DOHH2 (cell line): ENCODE data around the gene KRTAP12-4.

Source experiments
- H3F3A ChIP-seq: fragments of 200-600 bp; sonication (generic), shearing (Covaris generic); 2 replicates; pipeline ENCODE4 v1.6.0; 2016; ENCODE audit warnings: antibody characterized with exemption, mild to moderate bottlenecking; ENCODE audit not compliant: control insufficient read depth, insufficient read depth
- H3K27ac ChIP-seq: fragments of 200-600 bp; sonication (generic); 2 replicates; pipeline ENCODE4 v1.5.1; 2014; ENCODE audit warnings: low read depth, mild to moderate bottlenecking, low read length, moderate library complexity
- H3K27me3 ChIP-seq: fragments of 200-600 bp; sonication (generic); 2 replicates; pipeline ENCODE4 v1.6.1; 2014; ENCODE audit warnings: mild to moderate bottlenecking, low read length, mixed read lengths; ENCODE audit not compliant: control insufficient read depth
- H3K36me3 ChIP-seq: fragments of 200-600 bp; sonication (generic); 2 replicates; pipeline ENCODE4 v1.6.1; 2014; ENCODE audit warnings: mild to moderate bottlenecking, low read length, moderate library complexity, mixed read lengths; ENCODE audit not compliant: control insufficient read depth
- H3K4me1 ChIP-seq: fragments of 200-600 bp; sonication (generic); 2 replicates; pipeline ENCODE4 v1.6.1; 2014; ENCODE audit warnings: mild to moderate bottlenecking, low read length, mixed read lengths; ENCODE audit not compliant: control insufficient read depth
- H3K4me2 ChIP-seq: fragments of 200-600 bp; sonication (generic); 2 replicates; pipeline ENCODE4 v1.6.0; 2014; ENCODE audit warnings: mild to moderate bottlenecking, low read length, moderate library complexity
- H3K4me3 ChIP-seq: fragments of 200-600 bp; sonication (generic); 2 replicates; pipeline ENCODE4 v1.5.1; 2014; ENCODE audit warnings: mild to moderate bottlenecking, low read length, mixed read lengths
- H3K79me2 ChIP-seq: fragments of 200-600 bp; sonication (generic); 2 replicates; pipeline ENCODE4 v1.6.1; 2014; ENCODE audit warnings: mild to moderate bottlenecking, low read length, mixed read lengths; ENCODE audit not compliant: control insufficient read depth
- H3K9me2 ChIP-seq: fragments of 200-600 bp; sonication (generic); replicated peaks from 2 replicates; pipeline ENCODE4 v1.6.1; 2014; ENCODE audit warnings: mild to moderate bottlenecking, low read length, mixed read lengths; ENCODE audit not compliant: control insufficient read depth
- H3K9me3 ChIP-seq: fragments of 200-600 bp; sonication (generic); 2 replicates; pipeline ENCODE4 v1.6.1; 2014; ENCODE audit warnings: antibody characterized with exemption, low read length, mixed read lengths; ENCODE audit not compliant: control insufficient read depth, insufficient read depth
- H4K20me1 ChIP-seq: fragments of 200-600 bp; sonication (generic); 2 replicates; pipeline ENCODE4 v1.6.0; 2014; ENCODE audit warnings: low read depth, mild to moderate bottlenecking, antibody characterized with exemption, low read length, moderate library complexity; ENCODE audit not compliant: control insufficient read depth, insufficient read depth
- EZH2phosphoT487 ChIP-seq: fragments of 200-600 bp; sonication (generic); IDR thresholded peaks from 2 replicates; pipeline ENCODE4 v1.6.1; 2017; ENCODE audit warnings: borderline replicate concordance, mild to moderate bottlenecking, antibody characterized with exemption, low read length, moderate library complexity, mixed read lengths
- TF ChIP-seq, protein P1 (sequence below): fragments of 200-600 bp; sonication (generic); IDR thresholded peaks from one replicate; pipeline ENCODE4 v1.5.1; 2014; ENCODE audit warnings: antibody characterized with exemption, mild to moderate bottlenecking, low read depth, low read length; ENCODE audit not compliant: poor library complexity, severe bottlenecking

KRTAP12-4 gene

DNA sequence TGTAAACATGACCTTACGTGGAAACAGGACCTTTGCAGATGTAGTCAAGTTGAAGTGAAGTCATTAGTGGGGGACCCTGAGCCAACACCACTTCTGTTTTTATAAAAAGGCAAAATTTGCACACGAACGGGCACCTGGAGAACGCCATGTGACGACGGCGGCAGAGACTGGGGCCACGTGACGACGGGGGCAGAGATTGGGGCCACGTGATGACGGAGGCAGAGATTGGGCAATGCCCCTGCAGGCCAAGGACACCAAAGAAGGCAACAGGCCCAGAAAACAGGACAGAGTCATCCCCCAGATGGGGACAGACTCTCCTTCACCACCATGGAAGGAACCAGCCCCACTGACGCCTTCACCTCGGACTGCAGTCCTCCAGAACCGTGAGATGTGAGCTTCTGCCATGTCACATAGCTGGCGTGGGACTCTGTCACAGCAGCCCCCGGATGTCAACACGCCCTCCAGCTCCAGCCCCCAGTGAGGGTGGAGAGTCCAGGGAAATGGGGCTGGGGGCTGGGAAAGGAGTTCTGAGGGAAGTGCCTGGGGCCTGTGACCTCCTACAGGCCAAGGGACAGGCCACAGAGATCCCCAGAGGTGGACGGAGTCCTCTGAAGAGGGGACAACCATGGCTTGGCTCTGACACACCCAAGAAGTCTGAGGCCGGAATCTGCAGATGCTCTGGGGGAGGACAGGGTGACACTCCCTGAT lies 4.0 kb downstream of the KRTAP12-4 start:
- no peaks in the 10 kb centered on the region for H4K20me1 ChIP-seq
- H3K4me1 ChIP-seq: no peaks in the 10 kb centered on the region
- H3K79me2 ChIP-seq: no peaks in the 10 kb centered on the region
- TF ChIP-seq, protein P1, sequence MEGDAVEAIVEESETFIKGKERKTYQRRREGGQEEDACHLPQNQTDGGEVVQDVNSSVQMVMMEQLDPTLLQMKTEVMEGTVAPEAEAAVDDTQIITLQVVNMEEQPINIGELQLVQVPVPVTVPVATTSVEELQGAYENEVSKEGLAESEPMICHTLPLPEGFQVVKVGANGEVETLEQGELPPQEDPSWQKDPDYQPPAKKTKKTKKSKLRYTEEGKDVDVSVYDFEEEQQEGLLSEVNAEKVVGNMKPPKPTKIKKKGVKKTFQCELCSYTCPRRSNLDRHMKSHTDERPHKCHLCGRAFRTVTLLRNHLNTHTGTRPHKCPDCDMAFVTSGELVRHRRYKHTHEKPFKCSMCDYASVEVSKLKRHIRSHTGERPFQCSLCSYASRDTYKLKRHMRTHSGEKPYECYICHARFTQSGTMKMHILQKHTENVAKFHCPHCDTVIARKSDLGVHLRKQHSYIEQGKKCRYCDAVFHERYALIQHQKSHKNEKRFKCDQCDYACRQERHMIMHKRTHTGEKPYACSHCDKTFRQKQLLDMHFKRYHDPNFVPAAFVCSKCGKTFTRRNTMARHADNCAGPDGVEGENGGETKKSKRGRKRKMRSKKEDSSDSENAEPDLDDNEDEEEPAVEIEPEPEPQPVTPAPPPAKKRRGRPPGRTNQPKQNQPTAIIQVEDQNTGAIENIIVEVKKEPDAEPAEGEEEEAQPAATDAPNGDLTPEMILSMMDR: no peak
- no peak for TF ChIP-seq EZH2phosphoT487
- no peaks in the 10 kb centered on the region for H3K9me2 ChIP-seq
- no peak overlapping the region for H3K4me3 ChIP-seq
- no peak overlapping the region for H3K27ac ChIP-seq
- no peaks in the 10 kb centered on the region for H3K36me3 ChIP-seq
- H3K27me3 ChIP-seq: no peaks in the 10 kb centered on the region
- no peak overlapping the region for H3K4me2 ChIP-seq
- no peaks in the 10 kb centered on the region for H3K9me3 ChIP-seq
- H3F3A ChIP-seq: no peaks in the 10 kb centered on the region

DNA sequence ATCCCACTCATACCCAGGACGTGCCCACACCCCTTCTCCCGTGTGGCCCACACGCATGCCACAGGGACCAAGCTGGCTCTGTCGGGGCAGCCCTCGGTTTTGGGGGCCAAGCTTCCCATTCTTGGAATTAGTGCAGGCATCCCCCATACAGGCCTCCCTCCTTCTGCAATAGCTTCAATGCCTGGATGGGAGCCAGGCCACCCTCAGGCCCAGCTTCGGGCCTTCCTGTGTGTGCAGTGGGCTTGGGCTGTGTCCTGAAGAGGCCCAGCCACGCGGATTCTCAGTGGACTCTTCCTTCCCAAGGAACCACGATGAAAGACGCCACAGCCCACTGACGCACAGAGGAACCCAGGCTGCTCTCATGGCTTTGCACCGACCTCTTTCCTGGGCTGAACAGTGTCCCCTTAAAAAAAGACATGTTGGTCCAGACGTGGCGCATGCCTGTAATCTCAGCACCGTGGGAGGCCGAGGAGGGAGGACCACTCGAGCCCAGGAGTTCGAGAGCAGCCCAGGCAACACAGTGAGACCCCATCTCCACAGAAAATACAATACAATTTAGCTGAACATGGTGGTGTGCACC lies 4.8 kb downstream of the KRTAP12-4 start:
- Histone ChIP-seq H3K27ac (no peak overlapping the region), H3F3A (no peaks in the 10 kb centered on the region), H3K4me3 (no peak overlapping the region), H3K4me2 (no peak overlapping the region), H3K9me2 (no peaks in the 10 kb centered on the region), H3K4me1 (no peaks in the 10 kb centered on the region), H3K36me3 (no peaks in the 10 kb centered on the region), H4K20me1 (no peaks in the 10 kb centered on the region), H3K79me2 (no peaks in the 10 kb centered on the region), H3K27me3 (no peaks in the 10 kb centered on the region), H3K9me3 (peaks cover 5% of the 10 kb centered on the region; the same call in 1 of the 2 replicates)
- TF ChIP-seq, protein P1: no peak
- TF ChIP-seq EZH2phosphoT487: no peak

DNA sequence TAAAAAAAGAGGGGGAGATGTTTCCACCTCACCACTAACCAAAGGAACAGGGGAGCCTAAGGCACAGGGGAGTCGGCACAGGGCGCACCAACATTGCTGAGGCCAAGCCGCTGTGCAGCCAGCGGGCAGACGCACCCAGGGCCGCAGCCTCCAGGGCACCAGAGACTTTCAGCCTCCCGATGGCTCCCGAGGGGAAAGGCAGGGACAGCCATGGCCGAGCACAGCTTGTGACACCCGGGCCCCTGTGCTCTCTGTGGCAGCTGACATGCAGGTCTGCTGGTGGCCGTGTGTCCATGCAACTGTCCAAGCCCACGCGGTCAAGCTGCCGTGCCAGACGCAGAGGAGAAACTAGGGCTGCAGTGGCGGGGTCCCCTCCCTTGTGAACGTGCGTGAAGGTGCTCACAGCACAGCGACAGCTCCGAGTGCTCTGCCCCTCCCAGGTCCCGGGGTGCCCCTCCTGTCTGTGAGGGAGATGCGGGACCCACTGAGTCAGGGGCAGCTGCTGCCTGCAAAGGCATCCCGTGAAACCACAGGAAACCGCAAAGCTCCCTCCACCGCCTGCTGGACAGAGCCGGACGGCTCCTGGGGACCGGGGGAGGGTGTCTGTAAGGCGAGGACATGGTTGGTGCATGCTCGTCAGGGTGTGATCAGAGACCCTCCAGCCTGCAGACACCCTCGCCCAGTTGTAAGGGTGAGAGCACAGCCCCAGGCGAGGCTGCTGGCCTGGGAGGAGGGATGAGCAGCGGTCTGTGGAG lies 5.7 kb downstream of the KRTAP12-4 start:
- Histone ChIP-seq H3K9me2 (no peaks in the 10 kb centered on the region), H3K4me3 (no peak overlapping the region), H3K36me3 (no peaks in the 10 kb centered on the region), H3K9me3 (peaks cover 12% of the 10 kb centered on the region; the same call in 1 of the 2 replicates), H3K27ac (no peak overlapping the region), H3F3A (no peaks in the 10 kb centered on the region), H3K4me2 (no peak overlapping the region), H3K79me2 (no peaks in the 10 kb centered on the region), H4K20me1 (no peaks in the 10 kb centered on the region), H3K4me1 (no peaks in the 10 kb centered on the region), H3K27me3 (no peaks in the 10 kb centered on the region)
- no peak for TF ChIP-seq EZH2phosphoT487
- TF ChIP-seq, protein P1: no peak
